Stimulated activated CD4-positive, alpha-beta T cell treated with anti-CD3 and anti-CD28 coated beads, Interleukin-12 subunit alpha, Interleukin-12 subunit beta, amount 100 ng/mL, for 4 hours (primary cell): ENCODE measurements around the gene CACHD1.
"Not testable (repeated sequence)": the region's sequence is repeated elsewhere in the genome, so short reads cannot be mapped to it uniquely, and the experiment has no call there.

Experiments used
- DNase-seq: peaks from one replicate; pipeline ENCODE4 v3.0.0-alpha.2; 2020

Gene CACHD1

DNA sequence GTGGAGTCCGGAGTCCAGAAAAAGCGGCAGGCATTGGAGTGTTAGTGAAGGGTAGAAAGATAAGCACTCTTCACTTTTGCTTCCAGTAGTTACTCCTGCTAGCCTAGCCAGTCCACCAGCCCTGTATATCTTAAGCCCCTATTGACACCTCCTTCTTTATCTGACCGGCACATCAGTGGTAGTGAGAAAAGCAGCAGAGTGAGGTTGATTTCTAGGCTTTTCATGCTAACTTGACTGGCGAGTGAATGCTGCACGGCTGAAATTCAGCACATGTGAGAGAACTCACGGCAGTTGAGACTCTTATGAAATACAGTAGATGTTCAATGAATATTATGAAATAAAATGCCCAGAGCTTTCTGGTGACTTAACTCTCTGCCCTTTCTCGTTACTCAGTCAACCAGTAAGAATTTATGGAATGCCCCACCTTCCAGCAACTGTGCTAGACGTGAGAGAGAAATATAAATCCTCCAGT is 128.2 kb downstream of the CACHD1 start:
- no peak for DNase-seq

DNA sequence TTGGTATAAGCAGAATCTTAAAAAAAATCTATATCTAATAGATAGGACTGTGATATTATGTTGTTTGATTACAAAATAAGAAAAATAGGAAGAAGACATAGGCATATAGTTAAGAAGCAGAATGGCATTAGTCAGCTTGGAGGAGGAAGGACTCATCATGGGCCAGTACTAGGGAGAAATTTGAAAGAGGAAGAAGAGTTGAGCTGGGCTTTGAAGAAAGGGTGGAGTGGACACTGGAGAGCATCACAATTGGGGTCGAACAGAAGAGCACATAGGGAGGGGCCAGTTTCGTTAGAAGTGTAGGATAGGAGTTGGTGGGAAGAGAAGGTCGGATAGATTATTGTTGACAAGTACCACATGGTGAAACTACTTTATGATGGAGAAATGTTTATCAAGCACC is 129.3 kb downstream of the CACHD1 start:
- DNase-seq = no peak

- DNase-seq = no peak
These were observed 131.3 kb downstream of the CACHD1 start for GRCh38 chr1:64601207-64601606.

DNA sequence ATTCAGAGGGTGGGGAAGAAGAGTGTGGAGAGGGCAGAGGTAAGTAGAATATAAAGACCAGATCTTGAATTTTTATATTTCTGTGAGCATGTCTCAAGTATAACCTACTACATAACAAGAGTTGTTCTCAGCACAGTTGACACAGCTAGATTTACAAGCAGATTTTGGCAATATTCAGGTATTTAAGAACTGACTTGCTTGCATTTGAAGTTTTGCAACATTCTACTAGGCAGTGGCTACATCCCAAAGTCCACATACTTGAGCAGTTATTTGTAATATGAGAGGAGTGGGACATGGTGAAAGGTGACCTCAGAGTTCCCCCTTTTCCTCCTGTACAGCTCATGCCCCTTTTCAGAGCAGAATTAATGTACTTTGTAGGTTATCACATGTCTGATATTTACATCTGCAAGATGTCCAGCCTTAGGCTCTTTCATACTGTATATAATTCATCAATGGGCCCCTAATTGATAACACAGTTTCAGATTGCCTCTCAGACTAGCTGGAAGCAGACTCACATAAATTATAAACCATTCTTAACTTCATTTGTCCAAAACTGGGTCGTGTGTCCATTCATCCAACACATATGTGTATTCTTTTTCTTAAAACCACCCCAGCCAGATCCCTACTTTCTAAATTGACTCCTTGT is 138.2 kb downstream of the CACHD1 start:
- DNase-seq = no peak

GRCh38 chr1:64608651-64609048 is 138.7 kb downstream of the CACHD1 start:
- DNase-seq = no peak

DNA sequence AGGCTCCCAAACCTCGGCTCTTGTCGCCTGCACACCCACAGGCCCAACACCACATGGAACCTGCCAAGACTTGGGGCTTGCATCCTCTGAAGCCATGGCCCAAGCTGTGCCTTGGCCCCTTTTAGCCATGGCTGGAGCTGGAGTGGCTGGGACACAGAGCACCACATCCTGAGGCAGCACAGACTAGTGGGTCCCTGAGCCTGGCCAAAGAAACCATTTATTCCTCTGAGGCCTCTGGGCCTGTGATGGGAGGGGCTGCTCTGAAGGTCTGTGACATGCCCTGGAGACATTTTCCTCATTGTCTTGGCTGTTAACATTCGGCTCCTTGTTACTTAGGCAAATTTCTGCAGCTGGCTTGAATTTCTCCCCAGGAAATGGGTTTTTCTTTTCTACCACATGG is 141.0 kb downstream of the CACHD1 start:
- DNase-seq = not testable (repeated sequence)

GRCh38 chr1:64616039-64616438 is 146.1 kb downstream of the CACHD1 start:
- no peak for DNase-seq

DNA sequence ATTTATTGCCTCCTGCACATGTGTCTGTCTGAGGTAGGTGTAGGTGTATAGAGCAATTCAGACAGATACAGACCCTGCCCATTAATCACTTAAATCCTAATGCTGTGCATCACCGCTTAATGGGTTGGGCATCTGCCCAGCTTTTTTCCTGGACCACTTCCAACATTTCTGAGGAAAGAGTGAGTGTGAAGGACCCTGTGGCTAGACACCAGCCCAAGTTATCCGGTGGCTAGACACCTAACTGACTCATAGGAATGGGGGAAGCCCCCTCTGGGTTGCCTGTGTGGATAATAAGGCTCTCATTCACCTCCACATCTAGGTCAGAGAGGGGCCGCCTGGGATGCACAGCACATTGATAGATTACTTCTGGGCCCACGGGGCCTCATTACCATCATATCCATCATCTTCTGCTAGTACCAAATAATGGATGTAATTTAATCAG is 153.8 kb downstream of the CACHD1 start:
- DNase-seq = no peak

DNA sequence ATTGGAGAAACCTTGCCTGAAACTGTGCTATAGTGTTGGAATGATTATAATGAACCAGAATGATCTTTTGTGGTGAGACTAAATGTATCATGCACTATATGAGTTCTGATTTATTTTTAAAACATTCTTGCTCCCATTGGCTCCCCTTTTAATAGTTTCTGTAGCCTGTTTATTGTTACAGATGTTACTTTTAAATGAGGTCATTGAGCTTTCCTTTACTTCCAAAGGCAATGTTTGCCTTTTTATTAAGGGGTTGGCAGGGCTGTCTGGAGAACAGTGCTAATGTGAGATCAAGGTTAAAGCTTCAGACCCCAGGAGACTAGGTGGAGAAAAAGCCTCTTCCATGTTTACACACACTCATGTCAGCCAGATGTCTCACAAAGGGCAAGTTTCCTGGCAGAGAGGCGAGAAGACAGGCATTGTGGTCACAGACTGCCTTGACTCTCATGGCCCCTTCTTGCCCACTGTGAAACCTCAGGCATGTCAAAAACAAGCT is 154.3 kb downstream of the CACHD1 start:
- DNase-seq = no peak

DNA sequence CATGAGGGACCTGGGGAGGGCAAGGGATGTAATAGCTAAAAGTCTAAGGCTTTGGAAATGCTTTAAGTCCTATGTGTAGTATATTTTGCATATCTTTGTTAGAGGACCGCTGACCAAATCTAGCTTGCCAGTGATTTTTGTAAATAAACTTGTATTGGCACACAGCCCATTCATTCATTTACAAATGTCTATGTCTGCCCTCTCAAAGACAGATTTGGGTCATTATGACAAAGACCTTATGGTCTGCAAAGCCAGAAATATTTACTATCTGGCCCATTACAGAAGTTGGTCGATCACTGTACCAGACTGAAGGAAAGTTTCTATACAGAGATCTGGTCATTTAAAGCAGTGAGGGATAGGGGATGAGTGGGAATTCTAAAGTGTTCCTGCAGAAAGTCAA is 154.9 kb downstream of the CACHD1 start:
- DNase-seq = no peak

DNA sequence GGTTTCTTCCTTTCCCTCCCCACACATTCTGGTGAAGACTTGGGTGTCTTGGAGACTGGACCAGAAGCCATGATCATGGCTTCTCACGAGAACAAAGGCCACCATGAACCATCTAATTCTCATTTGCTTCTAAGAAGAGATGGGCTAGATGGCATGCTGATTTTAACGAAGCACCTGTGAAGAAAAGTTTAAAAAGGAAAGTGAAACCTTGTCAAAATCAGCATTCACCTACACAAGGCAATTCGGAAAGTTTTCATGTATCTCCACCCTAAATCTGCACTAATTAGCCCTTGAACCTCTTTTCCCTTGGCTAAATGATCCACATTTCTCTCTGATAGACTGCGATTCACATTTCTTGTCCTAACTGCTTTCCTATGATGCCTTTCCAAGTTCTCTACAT is 160.7 kb downstream of the CACHD1 start:
- DNase-seq = no peak

- DNase-seq = no peak
These were observed 161.6 kb downstream of the CACHD1 start for GRCh38 chr1:64631346-64632034.

- no peak for DNase-seq
These were observed 163.0 kb downstream of the CACHD1 start for GRCh38 chr1:64632936-64633335.

- DNase-seq = no peak
These were observed 175.8 kb downstream of the CACHD1 start for GRCh38 chr1:64645735-64646134.

- DNase-seq = no peak
These were observed 180.5 kb downstream of the CACHD1 start for GRCh38 chr1:64650411-64650810.

GRCh38 chr1:64651841-64652240 is 181.9 kb downstream of the CACHD1 start:
- DNase-seq = no peak

DNA sequence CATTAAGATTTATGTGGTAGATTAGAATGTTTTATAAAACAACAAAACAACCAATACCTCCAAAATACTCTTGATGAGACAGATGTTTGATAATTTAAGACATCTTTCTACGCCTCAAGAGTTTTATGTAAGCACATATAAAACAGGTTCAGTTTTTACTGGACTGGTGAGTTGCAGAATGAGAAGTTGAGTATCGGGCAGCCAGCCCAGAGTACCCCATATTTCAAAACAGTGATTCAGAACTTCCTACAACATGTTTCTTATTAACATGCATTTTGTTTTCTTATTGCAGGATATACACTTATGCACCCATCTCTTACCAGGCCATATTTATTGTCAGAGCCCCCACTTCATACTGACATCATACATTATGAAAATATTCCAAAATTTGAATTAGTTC is 183.5 kb downstream of the CACHD1 start:
- no peak for DNase-seq

- DNase-seq = no peak
These were observed 184.8 kb downstream of the CACHD1 start for GRCh38 chr1:64654519-64655341.

GRCh38 chr1:64655861-64656260 is 185.9 kb downstream of the CACHD1 start:
- no peak for DNase-seq

DNA sequence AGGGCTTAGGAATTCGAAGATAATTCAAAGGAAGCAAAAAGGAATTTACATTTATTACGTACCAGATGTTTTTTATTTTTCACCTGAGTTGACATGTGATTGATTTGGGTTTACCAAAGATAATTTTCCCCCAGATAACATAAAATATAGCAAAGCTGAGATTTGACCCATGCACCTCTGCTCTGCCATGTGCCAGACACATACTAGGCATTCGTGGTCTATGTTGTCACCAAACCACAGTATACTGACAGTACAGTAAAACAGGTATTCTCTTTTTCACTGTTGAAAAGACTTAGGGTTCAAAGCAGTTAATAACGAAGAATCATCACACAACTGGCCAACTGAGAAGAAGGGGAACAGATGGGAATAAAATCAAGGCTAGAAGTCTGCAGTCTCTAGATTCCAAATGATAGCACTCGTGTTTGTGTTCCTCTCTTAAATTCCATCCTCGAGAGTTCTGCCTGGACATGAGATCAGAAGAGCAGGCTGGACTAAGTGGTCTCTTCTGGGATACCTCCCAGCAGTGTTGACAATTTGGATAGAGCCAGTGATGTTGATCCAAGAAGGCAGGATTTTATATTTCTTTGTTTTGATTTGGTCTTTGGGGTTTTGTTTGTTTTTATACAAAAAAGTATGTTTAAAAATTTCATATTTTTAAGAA is 189.7 kb downstream of the CACHD1 start:
- DNase-seq = no peak

GRCh38 chr1:64663668-64664067 is 193.7 kb downstream of the CACHD1 start:
- no peak for DNase-seq

- DNase-seq = no peak
These were observed 194.4 kb downstream of the CACHD1 start for GRCh38 chr1:64664299-64664698.

- no peak for DNase-seq
These were observed 199.3 kb downstream of the CACHD1 start for GRCh38 chr1:64669098-64669675.
